Psoas muscle (tissue), 8 donors: ENCODE measurements around the gene P2RX3. TPM values are rescaled to one million over a fixed set of nuclear protein-coding genes. Genes with fewer than 3 reads are reported as not detected.
"Not testable (repeated sequence)": the region's sequence is repeated elsewhere in the genome, so short reads cannot be mapped to it uniquely, and the experiment has no call there.

ENCODE experiments used
- ATAC-seq, 4 donors: fragments of 200-7000 bp; cut with Tn5 transposase; one replicate each; pipeline ENCODE4 v1.9.1; 2020; ENCODE audit warnings: moderate library complexity in 3 of 4, mild to moderate bottlenecking in 2 of 4
- DNase-seq, 2 donors: peaks; one replicate each; pipeline ENCODE4 v3.0.0-alpha.2; 2020
- H3K27ac ChIP-seq: fragments of 200-600 bp; one replicate; pipeline ENCODE4 v1.8.0; 2022
- H3K27me3 ChIP-seq, 3 donors: fragments of 200-600 bp in 1 of 3; one replicate each; pipeline versions ENCODE4 v1.6.1 to v1.8.0; 2013 to 2022; ENCODE audit warnings: low read length in 2 of 3, mild to moderate bottlenecking in 2 of 3, moderate library complexity in 1 of 3; ENCODE audit not compliant: insufficient read depth in 3 of 3
- H3K36me3 ChIP-seq, 2 donors: fragments of 200-600 bp in 1 of 2; one replicate each; pipeline versions ENCODE4 v1.6.1 to v1.8.0; 2013 to 2022; ENCODE audit warnings: low read depth in 1 of 2, mild to moderate bottlenecking in 1 of 2, moderate library complexity in 1 of 2; ENCODE audit not compliant: insufficient read depth in 1 of 2
- H3K4me1 ChIP-seq: fragments of 200-600 bp; one replicate; pipeline ENCODE4 v1.8.0; 2022
- H3K4me3 ChIP-seq: fragments of 200-600 bp; one replicate; pipeline ENCODE4 v1.8.0; 2022; ENCODE audit warnings: mild to moderate bottlenecking
- H3K9me3 ChIP-seq: fragments of 200-600 bp; one replicate; pipeline ENCODE4 v1.8.0; 2022
- WGBS, 3 donors: extraction: QIAGEN DNeasy Blood & Tissue Kit; methylation state at CpG; one replicate each; pipeline versions ENCODE4 v1.1.6 to v1.1.7; 2013; 5-methylcytosine and 5-hydroxymethylcytosine counted together
- intact Hi-C, 2 donors: fragments of 100-400 bp; cut with DNase I; formaldehyde crosslinking; loops; one replicate each; pipeline versions ENCODE4 v1.11.0 to v1.14.2; 2022
- polyA plus RNA-seq, 3 donors: library from polyadenylated mRNA; stranded (reverse); fragments of 200-250 nt; gene quantifications; one replicate each; pipeline ENCODE4 v1.2.3, GENCODE V29; 2013
- total RNA-seq, 4 donors: library from RNA; stranded (reverse); fragmentation: NEBNext Ultra II Directional in 2 of 4; extraction: Animal tissue kit (Norgen Biotek cat#: 25700) in 2 of 4; gene quantifications; one replicate each; pipeline versions ENCODE4 v1.2.1 to v1.2.4, GENCODE V29; 2021 to 2023
- TF ChIP-seq, protein P1 (sequence below): fragments of 200-600 bp; IDR thresholded peaks from one replicate; pipeline ENCODE4 v1.8.0; 2022; ENCODE audit warnings: antibody characterized with exemption
- donor health status: healthy with polysubstance abuse.
- donor health status: DM: no; HTN: no; CAD: no; lungs with moderate emphysema.
- donor health status: Bipolar disorder and iron deficiency.
- donor health status: healthy.
- donor health status: DM: yes; HTN: yes; CAD: no.
- donor health status: DM: no; HTN: no; CAD: no.
- donor health status: DM: no; HTN: no; CAD: no.
- donor health status: DM: yes; HTN: yes; CAD: no.

The P2RX3 gene
- total and polyA plus RNA-seq, 7 donors = 0.21 to 0.90 (median 0.40) TPM

GRCh38 chr11:57360991-57361390 lies 22.8 kb downstream of the P2RX3 start:
- H3K27ac ChIP-seq = no peak overlapping the region
- DNase-seq (no peak), ATAC-seq (no peak)
- WGBS, 3 donors = 86 to 94% (median 89%) methylated on average over 7 to 8 of the region's 8 CpGs
- TF ChIP-seq, protein P1, sequence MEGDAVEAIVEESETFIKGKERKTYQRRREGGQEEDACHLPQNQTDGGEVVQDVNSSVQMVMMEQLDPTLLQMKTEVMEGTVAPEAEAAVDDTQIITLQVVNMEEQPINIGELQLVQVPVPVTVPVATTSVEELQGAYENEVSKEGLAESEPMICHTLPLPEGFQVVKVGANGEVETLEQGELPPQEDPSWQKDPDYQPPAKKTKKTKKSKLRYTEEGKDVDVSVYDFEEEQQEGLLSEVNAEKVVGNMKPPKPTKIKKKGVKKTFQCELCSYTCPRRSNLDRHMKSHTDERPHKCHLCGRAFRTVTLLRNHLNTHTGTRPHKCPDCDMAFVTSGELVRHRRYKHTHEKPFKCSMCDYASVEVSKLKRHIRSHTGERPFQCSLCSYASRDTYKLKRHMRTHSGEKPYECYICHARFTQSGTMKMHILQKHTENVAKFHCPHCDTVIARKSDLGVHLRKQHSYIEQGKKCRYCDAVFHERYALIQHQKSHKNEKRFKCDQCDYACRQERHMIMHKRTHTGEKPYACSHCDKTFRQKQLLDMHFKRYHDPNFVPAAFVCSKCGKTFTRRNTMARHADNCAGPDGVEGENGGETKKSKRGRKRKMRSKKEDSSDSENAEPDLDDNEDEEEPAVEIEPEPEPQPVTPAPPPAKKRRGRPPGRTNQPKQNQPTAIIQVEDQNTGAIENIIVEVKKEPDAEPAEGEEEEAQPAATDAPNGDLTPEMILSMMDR = no peak
- H3K9me3 ChIP-seq = no peaks in the 10 kb centered on the region
- H3K4me3 ChIP-seq = no peak overlapping the region
- H3K4me1 ChIP-seq = peaks cover 7% of the 10 kb centered on the region
- H3K36me3 ChIP-seq = no peaks in the 10 kb centered on the region
- intact Hi-C loops = no loop called here
- no peaks in the 10 kb centered on the region for H3K27me3 ChIP-seq

GRCh38 chr11:57361420-57361819 lies 23.3 kb downstream of the P2RX3 start:
- ATAC-seq, H3K27ac ChIP-seq, H3K36me3 ChIP-seq, DNase-seq, intact Hi-C loops, H3K27me3 ChIP-seq, H3K4me3 ChIP-seq, H3K4me1 ChIP-seq, H3K9me3 ChIP-seq: not testable (repeated sequence)

DNA sequence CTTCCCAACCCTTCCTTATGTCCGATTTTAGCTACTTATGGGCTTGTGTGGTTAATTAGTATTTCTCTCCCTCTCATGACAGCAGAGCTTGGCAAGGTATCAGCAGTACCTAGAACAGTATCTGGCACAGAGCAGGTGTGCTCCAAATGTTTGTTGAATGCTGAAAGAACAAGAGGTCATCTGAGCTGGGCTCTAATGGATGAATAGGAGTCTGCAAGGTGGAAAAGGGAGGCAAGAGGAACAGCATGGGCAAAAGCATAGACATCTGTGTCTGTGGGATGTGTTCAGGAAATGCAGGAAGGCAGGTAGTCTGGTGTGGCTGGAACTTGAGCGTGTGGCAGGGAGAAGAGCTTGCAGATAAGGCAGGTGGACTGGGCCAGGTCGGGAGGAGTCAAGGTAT lies 23.8 kb downstream of the P2RX3 start:
- Histone ChIP-seq H3K27me3 (no peaks in the 10 kb centered on the region), H3K4me1 (peaks cover 7% of the 10 kb centered on the region), H3K27ac (no peak overlapping the region), H3K36me3 (no peaks in the 10 kb centered on the region), H3K4me3 (no peak overlapping the region), H3K9me3 (no peaks in the 10 kb centered on the region)
- 89 to 95% (median 91%) methylated on average over 3 of the region's 3 CpGs for whole genome bisulfite sequencing, 3 donors
- TF ChIP-seq, protein P1 = no peak
- ATAC-seq (no peak), DNase-seq (no peak)
- intact Hi-C loops = no loop called here

GRCh38 chr11:57363131-57364080 lies 25.3 kb downstream of the P2RX3 start:
- TF ChIP-seq, protein P1 = no peak
- H3K27ac ChIP-seq = no peak overlapping the region
- WGBS, 3 donors = 42 to 61% (median 51%) methylated on average over 7 of the region's 7 CpGs
- no peak overlapping the region for H3K4me3 ChIP-seq
- no peaks in the 10 kb centered on the region for H3K36me3 ChIP-seq
- no peaks in the 10 kb centered on the region for H3K27me3 ChIP-seq
- no peaks in the 10 kb centered on the region for H3K9me3 ChIP-seq
- peaks cover 3% of the 10 kb centered on the region for H3K4me1 ChIP-seq
- intact Hi-C loops = no loop called here
- ATAC-seq (no peak), DNase-seq (no peak)

GRCh38 chr11:57364851-57365660 lies 26.9 kb downstream of the P2RX3 start:
- intact Hi-C loops = no loop called here
- WGBS, 3 donors = 82 to 88% (median 84%) methylated on average over 9 of the region's 9 CpGs

More at GRCh38 chr11:57364851-57365660, 26.9 kb downstream of the P2RX3 start:
- Histone ChIP-seq H3K27ac (no peak overlapping the region), H3K4me3 (no peak overlapping the region), H3K36me3 (no peaks in the 10 kb centered on the region), H3K9me3 (no peaks in the 10 kb centered on the region), H3K4me1 (no peaks in the 10 kb centered on the region), H3K27me3 (no peaks in the 10 kb centered on the region)
- TF ChIP-seq, protein P1 = no peak
- DNase-seq = no peak
- ATAC-seq = no peak
